Stimulated activated CD8-positive, alpha-beta memory T cell treated with anti-CD3 and anti-CD28 coated beads, Interleukin-12 subunit alpha, Interleukin-12 subunit beta, amount 100 ng/mL, for 1 hour (primary cell): ENCODE data around the gene FAM3A.

Source experiments
- DNase-seq: peaks from one replicate; pipeline ENCODE4 v3.0.0-alpha.2; 2020; ENCODE audit warnings: low read depth

Gene FAM3A

GRCh38 chrX:154458954-154459778, 56.9 kb downstream of the FAM3A start:
- DNase-seq: no peak

- peak; percentile 44 for DNase-seq
These were observed 57.7 kb downstream of the FAM3A start, which contains the start of gene PLXNA3 for GRCh38 chrX:154458116-154458953. Gene PLXNA3, plus strand, starts transcription at chrX:154458281. Its CDS starts 1,903 bp downstream, at chrX:154460184.

GRCh38 chrX:154457491-154458115, 58.4 kb downstream of the FAM3A start:
- peak; percentile 28 for DNase-seq
